NCI-H2029 treated with DMSO at 0.1 percent for 48 hours (cell line): ENCODE results near the gene PFN3.

Experiments
- DNase-seq: peaks from one replicate; lab custom pipeline; 2025; lab: John Stamatoyannopoulos, UW

PFN3 gene

DNA sequence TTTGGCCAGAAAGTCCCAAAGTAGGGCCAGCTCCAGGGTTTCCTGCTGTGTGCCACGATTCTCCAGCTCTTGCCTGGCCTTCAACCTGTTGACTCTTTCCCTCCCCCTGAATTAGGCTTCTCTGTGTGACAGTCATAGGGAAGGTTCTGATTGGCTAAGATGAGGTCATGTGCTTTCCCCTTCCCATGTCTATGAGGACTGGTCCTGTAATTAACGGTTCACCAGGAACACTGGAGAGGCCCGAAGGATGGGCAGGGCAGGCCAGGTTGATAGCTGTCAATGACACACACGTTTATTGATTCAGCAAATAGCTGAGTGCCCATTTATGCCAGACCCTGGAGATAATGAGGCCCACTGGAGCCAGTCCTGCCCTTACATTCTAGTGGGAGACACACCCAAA is 37.2 kb upstream of the PFN3 start:
- no peak for DNase-seq

- DNase-seq, result no peak
These were observed 35.5 kb upstream of the PFN3 start for GRCh38 chr5:177435847-177436536.

DNA sequence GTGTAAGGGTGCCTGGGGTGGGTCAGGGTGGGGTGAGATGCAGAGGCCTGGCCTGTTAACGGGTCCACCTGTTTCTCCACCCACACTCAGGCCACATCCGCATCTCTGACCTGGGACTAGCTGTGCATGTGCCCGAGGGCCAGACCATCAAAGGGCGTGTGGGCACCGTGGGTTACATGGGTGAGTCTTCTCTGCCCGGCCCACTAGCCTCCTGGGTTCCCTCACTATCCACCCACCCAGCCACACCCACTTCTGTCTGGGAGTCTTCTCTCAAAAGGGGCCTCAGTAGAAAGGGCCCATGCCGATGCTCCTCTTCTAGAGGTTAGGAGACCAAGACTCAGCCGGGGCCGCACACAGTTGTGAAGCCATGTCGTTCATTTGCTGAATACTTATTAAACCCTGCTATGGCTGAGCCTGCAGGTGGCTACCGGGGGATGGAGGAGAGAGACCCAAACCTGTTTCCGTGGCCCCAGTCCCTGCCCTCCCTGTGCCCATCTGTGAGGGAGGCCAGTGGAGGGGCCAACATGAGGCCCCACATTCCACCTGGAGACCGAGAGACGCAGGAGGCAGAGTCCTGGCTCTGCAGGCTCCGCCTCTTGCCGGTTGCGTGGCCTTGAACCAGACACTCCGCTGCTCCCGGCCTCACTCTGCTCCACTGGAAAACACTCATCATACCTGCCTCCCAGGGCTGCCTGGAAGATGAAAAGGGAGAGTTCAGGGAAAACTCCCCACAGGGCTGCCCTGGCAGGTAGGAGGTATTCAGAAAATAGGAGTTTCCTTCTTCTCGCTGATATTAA is 34.7 kb upstream of the PFN3 start:
- no peak for DNase-seq

- DNase-seq, result no peak
These were observed 34.0 kb upstream of the PFN3 start for GRCh38 chr5:177434437-177434836.

- no peak for DNase-seq
These were observed 33.3 kb upstream of the PFN3 start for GRCh38 chr5:177433658-177434217.

- no peak for DNase-seq
These were observed 32.6 kb upstream of the PFN3 start for GRCh38 chr5:177432839-177433657.

GRCh38 chr5:177432143-177432838 is 31.8 kb upstream of the PFN3 start:
- DNase-seq, result no peak

GRCh38 chr5:177431317-177432142 is 31.1 kb upstream of the PFN3 start:
- no peak for DNase-seq

DNA sequence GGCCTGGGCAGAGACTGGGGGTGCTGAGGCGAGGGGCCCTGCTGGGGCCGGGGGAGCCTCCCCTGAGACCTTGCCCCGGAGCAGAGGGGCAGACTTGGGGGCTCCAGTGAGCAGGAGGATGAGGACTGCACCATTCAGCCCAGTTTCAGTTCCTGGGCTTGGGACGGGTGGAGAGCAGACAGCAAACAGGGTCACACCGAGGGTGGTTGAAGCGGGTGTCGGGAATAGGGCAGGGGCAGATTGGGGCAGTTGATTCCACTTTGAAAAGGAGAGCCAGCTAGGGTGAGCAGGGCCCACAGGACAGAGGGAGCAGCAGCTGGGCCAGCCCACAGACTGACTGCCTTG is 30.5 kb upstream of the PFN3 start:
- DNase-seq, result no peak

DNA sequence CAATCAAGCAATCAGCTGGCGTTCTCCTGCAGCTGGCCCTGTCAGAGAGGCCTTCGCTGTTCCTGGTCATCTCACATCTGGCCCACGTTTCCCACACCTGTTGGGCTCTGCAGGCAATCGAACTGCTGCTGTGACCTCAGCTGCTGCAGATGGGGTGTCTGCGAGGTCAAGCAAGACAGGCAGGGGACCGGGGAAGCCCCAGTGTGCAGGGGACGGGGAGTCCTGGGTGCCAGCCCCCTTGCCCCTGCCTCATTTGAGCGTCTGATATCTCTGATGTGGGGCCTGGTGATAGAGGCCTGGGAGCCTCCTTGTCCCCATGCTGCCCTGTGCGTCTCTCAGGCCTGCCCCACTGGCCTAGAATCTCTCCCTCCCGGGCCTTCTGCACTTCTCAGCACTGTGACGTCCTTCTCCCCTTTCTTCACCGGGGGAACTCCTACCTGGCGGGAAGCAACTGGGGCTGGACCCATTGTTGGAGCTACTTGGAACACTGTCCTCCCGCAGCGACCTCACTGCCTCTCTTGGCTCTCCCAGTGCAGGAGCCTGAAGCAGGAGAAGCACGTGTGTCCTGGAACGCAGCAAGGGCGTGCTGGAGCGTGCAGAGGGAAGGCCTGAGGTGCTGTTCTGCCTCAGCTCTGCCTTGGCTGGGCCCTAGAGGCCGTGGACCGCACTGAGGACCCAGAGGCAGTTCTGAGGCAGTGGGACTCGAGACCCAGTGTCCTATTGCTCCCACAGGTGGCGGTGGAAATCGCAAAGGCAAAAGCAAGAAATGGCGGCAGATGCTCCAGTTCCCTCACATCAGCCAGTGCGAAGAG is 29.9 kb upstream of the PFN3 start:
- DNase-seq, result no peak

DNA sequence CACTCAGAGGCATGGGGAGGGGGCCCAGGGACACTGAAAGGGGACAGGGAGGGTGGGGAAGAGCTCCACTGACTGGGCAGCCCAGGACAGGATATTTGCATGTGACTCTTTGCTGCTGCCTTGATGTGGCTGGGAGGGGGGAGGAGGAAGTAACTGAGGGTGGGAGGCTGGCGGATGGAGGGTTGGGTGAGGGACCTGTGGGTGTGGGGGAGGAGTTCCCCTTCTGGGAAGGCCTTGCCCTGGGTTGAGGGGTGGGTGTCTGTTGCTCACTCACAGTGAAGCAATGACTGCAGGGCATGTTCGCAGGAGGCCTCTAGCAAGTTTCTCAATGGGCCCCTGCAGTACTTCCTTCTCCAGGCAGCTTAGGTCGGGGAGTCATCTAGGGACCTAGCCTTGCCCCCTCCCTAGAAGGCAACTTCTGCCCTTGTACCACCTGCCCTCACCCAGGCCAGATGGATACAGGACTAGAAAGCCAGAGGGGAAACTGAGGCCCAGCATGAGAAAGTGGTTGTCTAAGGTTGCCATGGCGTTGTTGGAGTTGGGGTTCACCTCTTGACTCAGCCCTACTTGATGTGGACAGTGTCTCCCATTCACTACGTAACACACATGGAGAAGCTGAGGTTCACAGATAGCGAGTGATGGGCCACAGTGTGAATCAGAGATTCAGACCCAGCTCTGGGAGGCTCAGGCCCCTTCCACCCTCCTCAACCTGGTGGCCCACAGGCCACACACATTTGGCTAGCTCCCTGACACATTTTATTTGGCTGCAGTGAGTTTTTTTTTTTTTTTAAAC is 29.0 kb upstream of the PFN3 start:
- no peak for DNase-seq

DNA sequence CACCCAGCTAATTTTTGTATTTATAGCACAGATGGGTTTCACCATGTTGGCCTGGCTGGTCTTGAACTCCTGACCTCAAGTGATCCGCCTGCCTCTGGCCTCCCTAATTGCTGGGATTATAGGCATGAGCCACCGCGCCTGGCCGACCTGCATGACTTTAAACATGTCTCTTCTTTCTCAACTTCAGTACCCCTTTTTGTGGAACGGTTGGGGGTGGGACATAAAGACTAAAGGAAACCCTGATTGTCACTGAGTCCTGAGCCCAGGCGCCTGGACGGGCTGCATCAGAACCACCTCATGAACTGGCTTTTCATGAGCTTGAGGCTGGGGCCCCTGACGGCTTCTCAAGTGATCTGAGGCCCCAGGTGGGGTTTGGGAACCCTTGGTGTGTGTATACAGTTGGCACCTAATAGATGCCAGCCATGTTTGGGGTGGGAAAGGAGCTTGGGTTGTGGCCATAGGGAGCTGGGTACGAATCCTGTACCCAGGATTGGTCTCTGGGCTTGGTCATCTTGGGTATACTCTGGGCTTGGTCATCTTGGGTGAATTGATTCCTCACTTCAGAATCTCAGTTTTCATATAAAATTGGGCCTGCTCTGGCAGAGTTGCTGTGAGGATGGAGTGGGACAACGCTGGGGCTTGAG is 28.2 kb upstream of the PFN3 start:
- DNase-seq, result no peak

DNA sequence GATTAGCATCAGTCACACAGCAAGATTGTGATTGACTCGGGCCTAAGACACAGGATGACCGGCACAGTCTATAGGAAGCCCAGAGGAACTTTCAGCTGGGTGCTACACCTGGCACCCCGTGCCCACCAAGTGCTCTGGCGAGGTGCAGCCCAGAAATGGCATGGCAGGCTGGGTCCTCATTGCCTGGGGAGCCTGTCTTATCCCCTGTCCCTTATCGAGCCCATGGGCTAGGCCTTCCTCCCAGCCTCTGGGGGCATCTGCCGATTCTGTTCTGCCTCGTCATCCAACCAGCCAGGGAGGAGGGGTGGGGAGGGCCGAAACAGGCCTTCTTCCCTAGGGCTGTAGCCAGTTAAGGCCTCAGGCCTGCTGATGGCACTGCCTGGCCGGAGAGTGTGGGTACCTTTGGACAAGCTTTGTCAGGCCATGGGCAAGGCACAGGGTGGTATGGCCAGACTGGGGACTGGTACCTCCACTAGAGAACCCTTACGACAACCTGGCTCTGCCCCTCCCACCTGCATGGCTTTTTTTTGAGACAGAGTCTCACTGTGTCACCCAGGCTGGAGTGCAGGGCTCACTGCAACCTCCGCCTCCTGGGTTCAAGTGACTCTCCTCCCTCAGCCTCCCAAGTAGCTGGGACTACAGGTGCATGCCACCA is 27.6 kb upstream of the PFN3 start:
- DNase-seq, result no peak

GRCh38 chr5:177427211-177427822 is 26.9 kb upstream of the PFN3 start:
- no peak for DNase-seq

DNA sequence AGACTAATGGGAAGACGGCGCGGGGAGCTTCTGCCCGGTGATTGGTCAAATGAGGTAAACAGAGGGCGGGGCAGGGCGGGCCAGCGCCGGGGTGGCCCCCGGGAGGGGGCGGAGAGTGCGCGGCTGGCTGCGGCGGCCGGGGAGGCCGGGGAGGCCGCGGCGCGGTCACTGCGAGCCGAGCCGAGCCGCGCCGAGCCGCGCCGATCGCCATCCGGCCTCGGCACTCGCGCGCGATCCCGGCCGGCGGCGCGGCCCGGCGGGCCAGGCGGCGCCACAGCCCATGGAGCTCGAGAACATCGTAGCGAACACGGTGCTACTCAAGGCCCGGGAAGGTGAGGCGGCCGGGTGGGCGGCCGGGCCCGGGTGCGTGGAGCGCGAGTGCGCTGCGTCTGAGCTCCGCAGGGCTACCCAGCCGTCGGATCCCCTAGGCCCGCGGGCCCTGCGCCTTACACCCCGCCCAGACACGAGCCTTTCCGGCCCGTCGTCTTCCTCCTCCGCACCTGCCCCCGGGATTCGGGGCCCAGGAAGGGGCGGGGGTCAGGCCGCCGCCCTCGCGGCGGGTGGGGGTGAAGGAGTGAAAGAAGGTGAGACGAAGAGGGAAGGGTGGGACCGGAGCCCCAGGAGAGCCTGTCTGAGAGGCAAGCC is 26.2 kb upstream of the PFN3 start, which contains the start of gene GRK6:
GRK6 (plus strand) TSS at position 111 of the 645 bp plus-strand sequence; CDS start at position 281, 170 bp downstream.
- no peak for DNase-seq

- DNase-seq, result peak; percentile 99
These were observed 25.5 kb upstream of the PFN3 start for GRCh38 chr5:177425801-177426565.
